Trophoblast cell (in vitro differentiated cells and primary cell): ENCODE data around the gene KIF6.
A peak's percentile ranks its signal among the peaks of the same experiment; 100 is the strongest.

Source experiments
- DNase-seq, 2 donors: peaks; one replicate each; pipeline ENCODE4 v3.0.0-alpha.2; 2016
- H2AFZ ChIP-seq: 2 replicates; pipeline ENCODE4 v1.6.1; 2013; ENCODE audit warnings: low read length, moderate library complexity, mild to moderate bottlenecking; ENCODE audit not compliant: insufficient read depth, poor library complexity
- H2AK5ac ChIP-seq: 2 replicates; pipeline ENCODE4 v1.6.1; 2013; ENCODE audit warnings: mild to moderate bottlenecking, low read length
- H2BK120ac ChIP-seq: 2 replicates; pipeline ENCODE4 v1.6.1; 2013; ENCODE audit warnings: low read length, mild to moderate bottlenecking, moderate library complexity; ENCODE audit not compliant: insufficient read depth, poor library complexity
- H2BK12ac ChIP-seq: 2 replicates; pipeline ENCODE4 v1.6.1; 2013; ENCODE audit warnings: mild to moderate bottlenecking, low read length, moderate library complexity
- H2BK5ac ChIP-seq: 2 replicates; pipeline ENCODE4 v1.6.1; 2013; ENCODE audit warnings: low read length, low read depth, moderate library complexity, mild to moderate bottlenecking; ENCODE audit not compliant: poor library complexity
- H3K14ac ChIP-seq: 2 replicates; pipeline ENCODE4 v1.6.1; 2013; ENCODE audit warnings: mild to moderate bottlenecking, low read length
- H3K18ac ChIP-seq: 2 replicates; pipeline ENCODE4 v1.6.1; 2013; ENCODE audit warnings: mild to moderate bottlenecking, low read length
- H3K23ac ChIP-seq: 2 replicates; pipeline ENCODE4 v1.6.1; 2013; ENCODE audit warnings: low read length
- H3K27ac ChIP-seq: 2 replicates; pipeline ENCODE4 v1.5.1; 2013; ENCODE audit warnings: low read depth, mild to moderate bottlenecking, inconsistent platforms, low read length, moderate library complexity
- H3K27me3 ChIP-seq: 2 replicates; pipeline ENCODE4 v1.6.1; 2013; ENCODE audit warnings: inconsistent platforms, mild to moderate bottlenecking, low read length, moderate library complexity; ENCODE audit not compliant: insufficient read depth
- H3K36me3 ChIP-seq, 2 experiments: 1 replicate in 1 of 2; 2 replicates in 1 of 2; pipeline ENCODE4 v1.6.1; 2013; ENCODE audit warnings: low read length in 2 of 2, mild to moderate bottlenecking in 2 of 2, moderate library complexity in 1 of 2; ENCODE audit not compliant: insufficient read depth in 2 of 2, control insufficient read depth in 1 of 2
- H3K4ac ChIP-seq: 2 replicates; pipeline ENCODE4 v1.6.1; 2013; ENCODE audit warnings: low read depth, mild to moderate bottlenecking, low read length, moderate library complexity
- H3K4me1 ChIP-seq, 2 experiments: 1 replicate in 1 of 2; 2 replicates in 1 of 2; pipeline ENCODE4 v1.6.1; 2013; ENCODE audit warnings: low read length in 2 of 2, mild to moderate bottlenecking in 2 of 2, moderate library complexity in 1 of 2; ENCODE audit not compliant: insufficient read depth in 2 of 2, control insufficient read depth in 1 of 2
- H3K4me2 ChIP-seq: 2 replicates; pipeline ENCODE4 v1.6.1; 2013; ENCODE audit warnings: inconsistent platforms, mild to moderate bottlenecking, low read length, moderate library complexity
- H3K4me3 ChIP-seq: 2 replicates; pipeline ENCODE4 v1.5.1; 2013; ENCODE audit warnings: mild to moderate bottlenecking, low read depth, low read length, inconsistent platforms
- H3K79me1 ChIP-seq: one replicate; pipeline ENCODE4 v1.6.1; 2013; ENCODE audit warnings: low read length
- H3K79me2 ChIP-seq: 2 replicates; pipeline ENCODE4 v1.6.1; 2013; ENCODE audit warnings: low read length, mild to moderate bottlenecking; ENCODE audit not compliant: control insufficient read depth, insufficient read depth, poor library complexity
- H3K9ac ChIP-seq: 2 replicates; pipeline ENCODE4 v1.6.1; 2013; ENCODE audit warnings: mild to moderate bottlenecking, low read length
- H3K9me3 ChIP-seq: 2 replicates; pipeline ENCODE4 v1.6.1; 2013; ENCODE audit warnings: low read depth, mild to moderate bottlenecking, control low read depth, inconsistent platforms, low read length; ENCODE audit not compliant: insufficient read depth
- H4K12ac ChIP-seq: 2 replicates; pipeline ENCODE4 v1.6.1; 2013; ENCODE audit warnings: low read depth, mild to moderate bottlenecking, low read length, moderate library complexity
- H4K8ac ChIP-seq: 2 replicates; pipeline ENCODE4 v1.6.1; 2013; ENCODE audit warnings: low read depth, mild to moderate bottlenecking, low read length, moderate library complexity
- H4K91ac ChIP-seq: one replicate; pipeline ENCODE4 v1.6.1; 2013; ENCODE audit warnings: low read depth, mild to moderate bottlenecking, low read length, moderate library complexity
- WGBS: extraction: QIAGEN DNeasy Blood & Tissue Kit; methylation state at CpG from one replicate; pipeline ENCODE4 v1.1.7; 2013; ENCODE audit warnings: missing lambda C conversion rate; ENCODE audit not compliant: insufficient read length, insufficient coverage; ENCODE audit errors: extremely low coverage; 5-methylcytosine and 5-hydroxymethylcytosine counted together

KIF6 gene

GRCh38 chr6:39320363-39320984, 404.7 kb downstream of the KIF6 start:
- Histone ChIP-seq H3K4me1 (no peaks in the 10 kb centered on the region), H3K23ac (no peak overlapping the region), H3K79me1 (no peaks in the 10 kb centered on the region), H3K27ac (no peak overlapping the region), H2BK12ac (no peak overlapping the region), H2AK5ac (no peak overlapping the region), H3K9me3 (peaks cover 10% of the 10 kb centered on the region), H2BK5ac (no peak overlapping the region), H4K8ac (no peak overlapping the region), H3K18ac (no peak overlapping the region), H3K9ac (no peak overlapping the region), H3K36me3 (no peaks in the 10 kb centered on the region), H3K27me3 (peaks cover 6% of the 10 kb centered on the region), H3K4me3 (no peak overlapping the region), H3K4ac (no peak overlapping the region), H4K12ac (no peak overlapping the region), H2AFZ (no peak overlapping the region), H2BK120ac (no peak overlapping the region), H3K79me2 (no peaks in the 10 kb centered on the region), H3K4me2 (no peak overlapping the region), H3K14ac (no peak overlapping the region), H4K91ac (no peak overlapping the region)
- no CpG with 5 or more reads among the region's 10 CpGs for WGBS
- DNase-seq: no peak

GRCh38 chr6:39319621-39320362, 405.4 kb downstream of the KIF6 start:
- WGBS: no CpG with 5 or more reads among the region's 13 CpGs
- Histone ChIP-seq H3K36me3 (no peaks in the 10 kb centered on the region), H3K27ac (no peak overlapping the region), H2BK120ac (no peak overlapping the region), H2AK5ac (no peak overlapping the region), H4K12ac (no peak overlapping the region), H3K9me3 (peaks cover 10% of the 10 kb centered on the region), H3K4ac (no peak overlapping the region), H3K18ac (no peak overlapping the region), H4K8ac (no peak overlapping the region), H3K14ac (no peak overlapping the region), H3K79me1 (no peaks in the 10 kb centered on the region), H3K4me2 (no peak overlapping the region), H2BK12ac (no peak overlapping the region), H3K23ac (no peak overlapping the region), H2BK5ac (no peak overlapping the region), H3K27me3 (peaks cover 13% of the 10 kb centered on the region), H3K79me2 (no peaks in the 10 kb centered on the region), H4K91ac (no peak overlapping the region), H3K4me1 (no peaks in the 10 kb centered on the region), H3K9ac (no peak overlapping the region), H3K4me3 (peak overlapping the region; percentile 5), H2AFZ (no peak overlapping the region)
- no peak for DNase-seq

GRCh38 chr6:39317256-39317655, 408.0 kb downstream of the KIF6 start:
- H2AK5ac ChIP-seq: no peak overlapping the region
- no peak overlapping the region for H3K18ac ChIP-seq
- no peak overlapping the region for H2AFZ ChIP-seq
- H3K4me3 ChIP-seq: no peak overlapping the region
- H3K79me2 ChIP-seq: no peaks in the 10 kb centered on the region
- H2BK5ac ChIP-seq: no peak overlapping the region
- H4K8ac ChIP-seq: no peak overlapping the region
- H3K4me1 ChIP-seq: peaks cover 0 to 2% of the 10 kb centered on the region in 2 experiments
- no peak overlapping the region for H3K9ac ChIP-seq
- H2BK12ac ChIP-seq: no peak overlapping the region
- no peaks in the 10 kb centered on the region for H3K79me1 ChIP-seq
- no peak overlapping the region for H3K4me2 ChIP-seq
- DNase-seq: no peak
- no CpG with 5 or more reads among the region's 3 CpGs for WGBS
- H4K12ac ChIP-seq: no peak overlapping the region
- H3K27me3 ChIP-seq: peaks cover 38% of the 10 kb centered on the region
- H3K36me3 ChIP-seq: no peaks in the 10 kb centered on the region
- no peak overlapping the region for H4K91ac ChIP-seq
- no peak overlapping the region for H3K14ac ChIP-seq
- H3K27ac ChIP-seq: no peak overlapping the region
- no peak overlapping the region for H3K4ac ChIP-seq
- peaks cover 12% of the 10 kb centered on the region for H3K9me3 ChIP-seq
- no peak overlapping the region for H3K23ac ChIP-seq
- H2BK120ac ChIP-seq: no peak overlapping the region

GRCh38 chr6:39314273-39314795, 410.9 kb downstream of the KIF6 start, which contains the start of gene KCNK17:
TSS of gene KCNK17 (minus strand) at chr6:39314419. CDS start at chr6:39314320, 99 bp downstream.
- Histone ChIP-seq H3K23ac (no peak within 1 kb of the TSS), H4K8ac (no peak within 1 kb of the TSS), H2AK5ac (no peak within 1 kb of the TSS), H3K18ac (no peak within 1 kb of the TSS), H2BK120ac (no peak within 1 kb of the TSS), H2BK12ac (no peak within 1 kb of the TSS), H3K9me3 (peaks cover 11% of the 10 kb centered on the region), H3K9ac (no peak within 1 kb of the TSS), H4K12ac (no peak within 1 kb of the TSS), H3K27me3 (peaks cover 40% of the 10 kb centered on the region), H2AFZ (no peak within 1 kb of the TSS), H4K91ac (no peak within 1 kb of the TSS), H3K79me1 (no peaks in the 10 kb centered on the region), H3K4me1 (peaks cover 0 to 2% of the 10 kb centered on the region in 2 experiments), H3K4me2 (peak within 1 kb of the TSS; percentile 45), H3K36me3 (no peaks in the 10 kb centered on the region), H2BK5ac (no peak within 1 kb of the TSS), H3K14ac (no peak within 1 kb of the TSS), H3K4me3 (no peak within 1 kb of the TSS), H3K4ac (no peak within 1 kb of the TSS), H3K27ac (no peak within 1 kb of the TSS), H3K79me2 (no peaks in the 10 kb centered on the region)
- no peak for DNase-seq
- no CpG with 5 or more reads among the region's 28 CpGs for WGBS
